HL-60 (cell line): Measurements from ENCODE around the gene PDE4B.

Experiments used
- DNase-seq, 2 experiments: peaks; one replicate each; pipeline ENCODE4 v3.0.0-alpha.2; 2010 to 2020; ENCODE audit warnings: low read depth in 1 of 2, low spot score in 1 of 2
- H3K27ac ChIP-seq: fragments of 250-450 bp; sonication (Bioruptor Pico); replicated peaks from 2 replicates; pipeline ENCODE4 v1.5.1; 2020; ENCODE audit warnings: mild to moderate bottlenecking, moderate library complexity
- H3K27me3 ChIP-seq: fragments of 250-450 bp; sonication (Bioruptor Pico); 2 replicates; pipeline ENCODE4 v1.5.1; 2021; ENCODE audit warnings: mild to moderate bottlenecking, moderate library complexity; ENCODE audit not compliant: insufficient read depth, poor library complexity, severe bottlenecking
- H3K4me3 ChIP-seq: replicated peaks from 2 replicates; pipeline ENCODE4 v1.5.1; 2011; ENCODE audit warnings: mild to moderate bottlenecking, control low read depth, low read length; ENCODE audit not compliant: insufficient read depth
- GABPA ChIP-seq: IDR thresholded peaks from 2 replicates; pipeline ENCODE4 v1.6.1; 2012; ENCODE audit warnings: low read depth
- POLR2AphosphoS5 ChIP-seq: IDR thresholded peaks from 2 replicates; pipeline ENCODE4 v1.6.1; 2012; ENCODE audit warnings: low read depth
- SPI1 ChIP-seq: IDR thresholded peaks from 2 replicates; pipeline ENCODE4 v1.6.1; 2012; ENCODE audit warnings: low read depth, mild to moderate bottlenecking, borderline replicate concordance
- TF ChIP-seq, protein P1 (sequence below): IDR thresholded peaks from 2 replicates; pipeline ENCODE4 v1.6.1; 2012; ENCODE audit warnings: low read depth; ENCODE audit not compliant: insufficient replicate concordance
- TF ChIP-seq, protein P2 (sequence below): IDR thresholded peaks from one replicate; pipeline ENCODE4 v1.5.1; 2011; ENCODE audit warnings: low read length, control low read depth, inconsistent platforms; ENCODE audit not compliant: insufficient read depth

PDE4B gene

DNA sequence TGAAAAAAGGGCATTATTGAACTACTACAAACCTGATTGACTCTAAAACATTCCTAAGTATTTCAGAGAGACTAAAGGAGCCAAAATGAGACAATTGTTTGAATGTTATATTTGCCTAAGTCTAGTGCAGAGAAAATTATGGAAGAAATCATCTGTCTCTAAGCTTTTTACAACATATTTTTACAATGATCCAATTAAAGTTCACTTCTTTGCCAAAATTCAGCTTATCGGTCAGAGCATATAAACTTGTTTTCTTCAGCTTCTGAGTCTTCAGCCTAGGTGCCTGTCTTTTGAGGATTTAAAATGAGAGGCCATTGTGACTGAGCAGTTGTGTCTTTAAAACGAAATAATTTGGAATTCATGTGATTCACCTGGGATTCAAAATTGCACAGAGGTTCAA, 560.1 kb downstream of the PDE4B start:
- no peak overlapping the region for H3K4me3 ChIP-seq
- no peaks in the 10 kb centered on the region for H3K27me3 ChIP-seq
- H3K27ac ChIP-seq = no peak overlapping the region
- TF ChIP-seq GABPA (no peak), SPI1 (no peak), POLR2AphosphoS5 (no peak)
- TF ChIP-seq, protein P1, sequence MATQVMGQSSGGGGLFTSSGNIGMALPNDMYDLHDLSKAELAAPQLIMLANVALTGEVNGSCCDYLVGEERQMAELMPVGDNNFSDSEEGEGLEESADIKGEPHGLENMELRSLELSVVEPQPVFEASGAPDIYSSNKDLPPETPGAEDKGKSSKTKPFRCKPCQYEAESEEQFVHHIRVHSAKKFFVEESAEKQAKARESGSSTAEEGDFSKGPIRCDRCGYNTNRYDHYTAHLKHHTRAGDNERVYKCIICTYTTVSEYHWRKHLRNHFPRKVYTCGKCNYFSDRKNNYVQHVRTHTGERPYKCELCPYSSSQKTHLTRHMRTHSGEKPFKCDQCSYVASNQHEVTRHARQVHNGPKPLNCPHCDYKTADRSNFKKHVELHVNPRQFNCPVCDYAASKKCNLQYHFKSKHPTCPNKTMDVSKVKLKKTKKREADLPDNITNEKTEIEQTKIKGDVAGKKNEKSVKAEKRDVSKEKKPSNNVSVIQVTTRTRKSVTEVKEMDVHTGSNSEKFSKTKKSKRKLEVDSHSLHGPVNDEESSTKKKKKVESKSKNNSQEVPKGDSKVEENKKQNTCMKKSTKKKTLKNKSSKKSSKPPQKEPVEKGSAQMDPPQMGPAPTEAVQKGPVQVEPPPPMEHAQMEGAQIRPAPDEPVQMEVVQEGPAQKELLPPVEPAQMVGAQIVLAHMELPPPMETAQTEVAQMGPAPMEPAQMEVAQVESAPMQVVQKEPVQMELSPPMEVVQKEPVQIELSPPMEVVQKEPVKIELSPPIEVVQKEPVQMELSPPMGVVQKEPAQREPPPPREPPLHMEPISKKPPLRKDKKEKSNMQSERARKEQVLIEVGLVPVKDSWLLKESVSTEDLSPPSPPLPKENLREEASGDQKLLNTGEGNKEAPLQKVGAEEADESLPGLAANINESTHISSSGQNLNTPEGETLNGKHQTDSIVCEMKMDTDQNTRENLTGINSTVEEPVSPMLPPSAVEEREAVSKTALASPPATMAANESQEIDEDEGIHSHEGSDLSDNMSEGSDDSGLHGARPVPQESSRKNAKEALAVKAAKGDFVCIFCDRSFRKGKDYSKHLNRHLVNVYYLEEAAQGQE = no peak
- TF ChIP-seq, protein P2, sequence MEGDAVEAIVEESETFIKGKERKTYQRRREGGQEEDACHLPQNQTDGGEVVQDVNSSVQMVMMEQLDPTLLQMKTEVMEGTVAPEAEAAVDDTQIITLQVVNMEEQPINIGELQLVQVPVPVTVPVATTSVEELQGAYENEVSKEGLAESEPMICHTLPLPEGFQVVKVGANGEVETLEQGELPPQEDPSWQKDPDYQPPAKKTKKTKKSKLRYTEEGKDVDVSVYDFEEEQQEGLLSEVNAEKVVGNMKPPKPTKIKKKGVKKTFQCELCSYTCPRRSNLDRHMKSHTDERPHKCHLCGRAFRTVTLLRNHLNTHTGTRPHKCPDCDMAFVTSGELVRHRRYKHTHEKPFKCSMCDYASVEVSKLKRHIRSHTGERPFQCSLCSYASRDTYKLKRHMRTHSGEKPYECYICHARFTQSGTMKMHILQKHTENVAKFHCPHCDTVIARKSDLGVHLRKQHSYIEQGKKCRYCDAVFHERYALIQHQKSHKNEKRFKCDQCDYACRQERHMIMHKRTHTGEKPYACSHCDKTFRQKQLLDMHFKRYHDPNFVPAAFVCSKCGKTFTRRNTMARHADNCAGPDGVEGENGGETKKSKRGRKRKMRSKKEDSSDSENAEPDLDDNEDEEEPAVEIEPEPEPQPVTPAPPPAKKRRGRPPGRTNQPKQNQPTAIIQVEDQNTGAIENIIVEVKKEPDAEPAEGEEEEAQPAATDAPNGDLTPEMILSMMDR = no peak
- DNase-seq = no peak

DNA sequence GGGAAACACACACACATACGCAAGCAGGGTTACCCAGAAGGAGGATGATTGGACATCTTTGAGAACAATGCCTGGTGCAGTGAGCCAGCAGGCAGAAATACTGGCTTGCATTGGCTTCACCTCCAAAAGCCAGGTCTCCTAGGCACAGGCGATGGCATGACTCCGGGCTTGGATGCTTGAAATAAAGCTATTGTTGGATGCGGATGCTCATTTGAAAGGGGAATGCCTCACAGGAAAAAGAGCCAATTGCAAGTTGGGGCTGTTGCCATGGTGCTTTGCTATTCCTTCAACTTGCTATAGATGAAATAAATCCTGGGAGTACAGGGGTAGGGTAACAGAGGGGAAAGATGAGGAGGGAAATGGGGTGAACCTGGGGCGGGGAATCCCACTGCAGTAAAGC, 560.6 kb downstream of the PDE4B start:
- H3K27ac ChIP-seq = no peak overlapping the region
- no peak overlapping the region for H3K4me3 ChIP-seq
- no peak for DNase-seq
- no peak for TF ChIP-seq POLR2AphosphoS5
- H3K27me3 ChIP-seq = no peaks in the 10 kb centered on the region

DNA sequence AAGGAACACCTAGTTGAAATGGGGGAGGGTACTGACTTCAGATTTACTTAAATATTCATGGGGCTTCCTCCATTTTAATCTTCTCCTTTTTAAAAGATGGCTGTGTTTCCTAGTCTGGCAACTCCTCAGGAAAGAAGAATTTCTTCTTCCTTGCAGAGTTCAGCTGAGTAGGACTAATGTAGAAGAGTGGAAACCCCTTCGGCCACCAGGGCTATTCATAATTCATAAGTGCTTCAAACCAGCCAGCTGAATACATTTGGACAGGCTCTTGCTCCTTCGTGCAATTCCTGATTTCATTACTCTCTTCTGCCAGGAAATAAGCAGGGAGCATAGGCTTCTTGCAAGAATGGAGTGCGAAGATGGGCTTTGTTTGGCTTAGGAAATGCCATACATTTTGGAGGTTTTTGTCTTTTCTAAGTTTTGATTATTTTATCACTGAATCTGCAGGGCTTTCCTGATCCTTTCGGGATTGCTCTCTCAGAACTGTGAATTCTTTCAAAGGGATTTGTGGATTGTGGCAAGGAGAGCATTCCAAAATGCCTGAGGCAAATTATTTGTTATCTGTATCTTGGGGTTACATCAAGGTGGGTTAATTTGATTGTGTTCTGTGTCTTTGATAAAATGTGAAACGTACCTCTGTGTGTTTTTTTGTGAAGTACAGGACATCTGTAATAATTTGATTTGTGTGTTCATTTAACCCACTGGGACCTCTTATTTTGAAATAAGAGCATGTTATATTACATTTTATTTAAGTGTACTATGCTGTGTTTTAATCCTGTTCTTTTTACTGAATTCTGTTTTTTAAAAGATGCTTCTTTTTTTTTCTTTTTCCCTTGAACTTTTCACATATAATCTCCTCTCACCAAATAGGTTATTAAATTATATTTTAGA, 561.9 kb downstream of the PDE4B start:
- Histone ChIP-seq H3K27ac (no peak overlapping the region), H3K27me3 (no peaks in the 10 kb centered on the region), H3K4me3 (no peak overlapping the region)
- TF ChIP-seq, protein P2 = no peak
- TF ChIP-seq POLR2AphosphoS5 (no peak), SPI1 (no peak), GABPA (no peak)
- TF ChIP-seq, protein P1 = no peak
- no peak for DNase-seq

DNA sequence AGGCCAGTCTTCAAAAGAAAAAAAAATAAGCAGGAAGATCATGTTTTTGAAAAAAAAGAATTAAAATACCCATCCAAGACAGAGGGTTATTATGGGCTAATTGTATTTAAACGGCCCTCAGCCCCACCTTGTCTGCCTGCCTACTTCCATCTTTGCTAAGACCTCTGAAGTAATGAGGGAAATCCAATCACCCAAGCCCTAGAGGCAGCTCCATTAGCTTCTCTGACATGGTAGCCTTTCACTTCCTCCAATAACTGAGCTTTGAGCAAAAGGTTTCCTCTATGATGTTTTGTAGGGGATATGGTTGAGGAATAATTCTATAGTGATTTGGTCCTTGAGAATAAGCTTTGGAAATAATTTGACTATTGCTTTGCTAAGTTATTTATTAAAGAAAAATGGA, 563.1 kb downstream of the PDE4B start:
- Histone ChIP-seq H3K4me3 (no peak overlapping the region), H3K27ac (no peak overlapping the region), H3K27me3 (no peaks in the 10 kb centered on the region)
- TF ChIP-seq, protein P2 = no peak
- TF ChIP-seq, protein P1 = no peak
- TF ChIP-seq POLR2AphosphoS5 = no peak
- no peak for TF ChIP-seq SPI1
- TF ChIP-seq GABPA = no peak
- DNase-seq = no peak
